ENCODE results near the gene RPS6KL1.

RPS6KL1 gene, protein sequence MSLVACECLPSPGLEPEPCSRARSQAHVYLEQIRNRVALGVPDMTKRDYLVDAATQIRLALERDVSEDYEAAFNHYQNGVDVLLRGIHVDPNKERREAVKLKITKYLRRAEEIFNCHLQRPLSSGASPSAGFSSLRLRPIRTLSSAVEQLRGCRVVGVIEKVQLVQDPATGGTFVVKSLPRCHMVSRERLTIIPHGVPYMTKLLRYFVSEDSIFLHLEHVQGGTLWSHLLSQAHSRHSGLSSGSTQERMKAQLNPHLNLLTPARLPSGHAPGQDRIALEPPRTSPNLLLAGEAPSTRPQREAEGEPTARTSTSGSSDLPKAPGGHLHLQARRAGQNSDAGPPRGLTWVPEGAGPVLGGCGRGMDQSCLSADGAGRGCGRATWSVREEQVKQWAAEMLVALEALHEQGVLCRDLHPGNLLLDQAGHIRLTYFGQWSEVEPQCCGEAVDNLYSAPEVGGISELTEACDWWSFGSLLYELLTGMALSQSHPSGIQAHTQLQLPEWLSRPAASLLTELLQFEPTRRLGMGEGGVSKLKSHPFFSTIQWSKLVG

DNA sequence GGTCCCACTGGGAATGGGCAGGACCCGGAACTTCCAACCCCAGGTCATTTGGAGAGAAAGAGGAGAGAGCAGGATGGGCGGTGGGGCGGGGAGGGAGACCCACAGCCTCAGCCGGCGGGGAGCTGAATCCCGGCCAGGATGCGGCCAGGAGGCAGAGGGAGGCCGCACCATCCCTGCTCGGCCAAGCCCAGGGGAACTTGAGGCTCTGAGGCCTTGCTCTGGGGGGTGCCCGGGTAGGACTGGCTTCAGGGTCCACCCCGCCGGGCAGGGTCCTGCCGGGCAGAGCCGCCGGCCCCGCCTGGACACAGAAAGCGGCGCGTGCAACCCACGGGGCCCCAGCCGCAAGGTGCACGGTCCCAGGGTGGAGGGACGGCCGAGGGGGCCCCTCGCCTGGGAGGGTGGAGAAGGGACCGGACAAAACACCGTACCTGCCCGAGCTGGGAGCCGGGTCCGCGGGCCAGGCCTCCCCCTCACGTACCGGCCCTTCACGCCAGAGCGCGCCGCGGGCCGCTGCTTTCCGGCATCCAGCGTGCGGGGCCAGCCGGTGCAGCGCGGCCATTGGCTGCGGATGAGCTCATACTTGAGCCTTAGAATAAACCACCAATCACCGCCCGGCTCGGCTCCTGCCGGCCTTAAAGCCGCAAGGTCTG lies at the start of gene RPS6KL1:
RPS6KL1 (minus strand) TSS at position 509 of the 650 bp plus-strand sequence. CDS start 1,719 bp downstream, outside the sequence.
- DNase-seq (ENCODE audit: low spot score), result peak; percentile 50

DNA sequence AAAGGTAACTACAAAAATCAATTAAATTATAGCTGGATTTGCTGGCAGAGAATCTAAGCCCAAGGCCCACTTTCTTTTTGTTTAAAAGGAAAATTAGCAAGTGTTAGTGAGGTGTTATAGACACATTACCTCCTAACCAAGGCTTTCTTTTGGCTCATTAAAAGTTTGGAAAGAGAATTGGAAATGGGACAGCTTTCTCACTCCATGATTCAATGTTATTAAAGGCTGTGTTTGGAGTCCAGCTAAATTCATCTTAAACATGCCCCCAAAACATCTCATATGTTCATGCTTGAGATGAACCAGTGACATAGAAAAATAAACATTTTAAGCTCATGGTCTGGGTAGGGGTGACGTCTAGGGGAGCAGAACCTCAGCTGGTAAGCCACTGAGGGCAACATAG lies 45.8 kb upstream of the RPS6KL1 start:
- no peak for DNase-seq (ENCODE audit: low spot score)

DNA sequence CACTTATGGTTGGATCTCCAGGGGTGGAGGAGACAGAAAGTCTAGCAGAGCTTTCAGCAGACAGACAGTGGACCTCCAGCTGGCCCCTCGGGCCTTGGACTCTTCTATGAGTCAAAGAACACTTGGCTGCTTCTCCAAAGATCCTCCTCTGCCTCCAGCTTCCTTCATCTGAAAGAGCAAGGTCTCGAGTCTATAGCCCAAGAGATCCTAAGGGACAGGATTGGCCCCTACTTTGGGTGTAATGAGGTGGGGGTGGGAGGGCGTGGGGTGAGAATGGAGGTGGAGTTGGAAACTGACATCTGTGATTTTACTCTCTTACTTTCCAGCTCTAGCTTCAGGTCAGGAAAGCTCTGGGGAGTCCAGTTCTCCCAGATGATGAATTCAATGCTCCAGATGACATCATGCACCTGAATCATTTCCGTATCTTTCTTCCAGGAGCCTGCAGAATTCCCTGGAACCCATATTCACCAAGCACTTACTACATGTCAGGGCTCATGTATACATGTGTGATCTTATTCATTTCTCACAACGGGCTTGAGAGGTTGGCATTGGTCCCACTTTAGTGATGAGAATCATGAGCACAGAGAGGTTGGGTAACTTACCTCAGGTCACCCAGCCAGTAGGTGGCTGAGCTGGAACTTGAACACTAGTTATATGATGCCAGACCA lies 42.6 kb upstream of the RPS6KL1 start:
- DNase-seq (ENCODE audit: low spot score), result no peak

DNA sequence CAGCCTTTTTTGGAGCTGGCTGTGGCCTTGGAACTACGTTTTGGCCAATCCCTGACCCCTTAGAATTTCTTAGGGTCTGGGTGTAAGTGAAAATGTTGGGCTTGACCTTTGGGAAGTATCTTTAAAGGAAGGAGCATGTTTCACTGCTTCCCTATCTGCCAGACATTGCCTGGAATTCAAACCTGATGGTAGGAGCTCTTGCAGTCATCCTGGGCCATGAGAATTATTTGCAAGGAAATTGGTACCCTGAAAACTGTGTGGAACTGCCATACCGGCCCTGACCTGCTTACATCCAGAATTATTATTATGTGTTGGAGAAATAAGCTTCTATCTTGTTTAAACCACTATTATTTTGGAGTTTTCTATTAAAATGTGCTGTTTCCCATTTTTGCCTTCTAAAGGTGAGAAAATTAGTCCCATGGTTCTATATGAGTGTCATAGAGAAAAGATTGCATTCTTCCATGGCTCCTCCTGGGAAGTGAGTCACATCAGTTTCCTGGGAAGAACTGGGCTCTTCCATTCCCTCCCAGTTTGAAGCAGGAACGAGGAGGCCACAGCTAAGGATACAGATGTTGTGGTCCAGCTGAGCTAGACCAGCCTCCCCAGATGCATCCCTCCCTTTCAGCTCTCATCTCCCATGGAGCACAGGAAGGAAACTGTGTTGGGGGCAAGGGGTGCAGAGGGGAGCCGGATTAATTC lies 41.9 kb upstream of the RPS6KL1 start:
- DNase-seq (ENCODE audit: low spot score), result no peak

DNA sequence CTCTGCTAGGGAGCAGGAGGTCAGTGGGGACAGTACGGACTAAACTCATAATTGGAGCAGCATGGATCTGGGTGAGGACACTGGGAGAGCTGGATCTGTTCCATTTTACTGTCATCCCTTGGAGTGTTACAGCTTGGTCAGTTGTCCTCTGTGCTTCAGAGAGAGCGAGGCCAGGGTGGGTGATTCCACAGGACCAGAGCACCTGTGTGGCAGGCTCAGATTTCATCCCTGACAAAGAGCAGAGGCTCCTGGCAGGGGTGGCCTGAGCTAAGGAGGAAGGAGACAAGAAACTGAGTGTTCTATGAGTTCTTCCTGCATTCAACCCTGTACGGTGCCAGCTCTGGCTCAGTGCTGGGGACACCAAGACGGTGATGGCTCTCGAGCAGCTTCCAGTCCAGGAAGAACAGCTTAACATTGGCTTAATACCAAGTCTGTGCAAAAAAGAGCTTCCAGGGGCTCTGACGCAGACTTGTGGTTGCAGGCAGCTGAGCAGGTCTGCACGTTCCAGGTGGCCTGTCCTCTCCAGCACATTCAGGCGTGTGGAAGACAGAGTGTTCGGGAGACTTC lies 40.7 kb upstream of the RPS6KL1 start:
- DNase-seq (ENCODE audit: low spot score), result no peak

DNA sequence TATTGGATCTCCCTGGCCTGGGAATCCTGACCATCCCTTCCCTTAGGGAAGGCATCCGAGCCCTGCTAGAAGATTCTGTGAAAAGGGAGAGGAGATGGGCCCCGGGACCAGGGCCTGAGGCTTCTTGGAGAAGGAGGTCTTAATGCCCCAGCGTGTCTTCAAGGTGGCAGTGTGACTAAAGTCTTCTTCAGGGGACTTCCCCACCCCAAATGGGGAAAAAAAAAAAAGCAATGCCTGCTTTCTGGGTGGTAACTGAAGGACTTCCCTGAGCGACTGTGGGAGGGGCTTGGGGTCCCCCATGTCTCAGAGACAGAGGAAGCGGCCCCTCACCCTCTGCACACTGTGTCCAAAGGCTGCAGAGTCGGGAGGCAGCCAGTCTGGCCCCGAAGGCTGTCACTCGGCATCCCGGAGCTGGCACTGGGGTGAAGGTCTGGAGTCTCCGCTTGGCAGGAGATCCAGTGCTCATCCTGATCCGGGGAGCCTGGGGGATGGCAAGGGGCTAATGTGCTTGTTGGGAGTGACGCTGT lies 40.2 kb upstream of the RPS6KL1 start:
- DNase-seq (ENCODE audit: low spot score), result no peak

DNA sequence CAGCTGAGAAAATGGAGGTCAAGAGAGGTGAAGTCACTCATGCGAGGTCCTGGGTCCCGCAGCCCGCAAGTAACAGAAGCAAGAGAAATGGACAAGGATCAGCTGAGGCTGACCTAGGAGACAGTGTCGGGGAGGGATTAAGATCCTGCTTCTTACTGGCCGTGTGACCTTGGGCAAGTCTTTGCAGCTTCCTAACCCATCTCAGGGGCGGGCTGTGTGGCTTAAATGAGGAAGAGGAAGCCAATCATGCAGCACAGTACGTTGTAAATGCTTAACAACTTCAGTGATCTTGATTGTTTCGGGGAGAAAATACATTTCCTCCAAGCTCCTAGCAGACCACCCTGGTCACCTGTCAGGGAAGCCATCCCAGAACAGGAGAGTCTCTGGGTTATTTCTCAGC lies 39.4 kb upstream of the RPS6KL1 start:
- no peak for DNase-seq (ENCODE audit: low spot score)

DNA sequence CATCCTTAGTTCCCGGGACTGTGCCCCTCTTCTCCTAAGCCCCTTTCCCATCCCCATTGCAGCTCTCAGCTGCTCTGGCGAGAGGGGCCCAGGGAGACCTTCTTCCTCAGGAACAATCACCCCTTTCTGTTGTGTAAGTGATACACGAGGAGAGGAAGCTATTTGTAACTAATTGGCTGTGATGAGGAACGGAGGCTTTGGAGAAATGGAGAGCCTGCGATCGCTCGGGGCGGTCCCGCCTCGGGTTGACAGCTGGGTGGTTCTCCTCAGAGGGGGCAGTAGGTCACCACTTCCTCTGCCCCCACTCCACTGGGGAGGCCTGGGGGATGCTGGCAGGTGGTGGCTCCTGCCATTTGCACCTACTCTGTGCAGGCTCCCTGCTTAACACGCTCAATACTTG lies 39.0 kb upstream of the RPS6KL1 start:
- no peak for DNase-seq (ENCODE audit: low spot score)

DNA sequence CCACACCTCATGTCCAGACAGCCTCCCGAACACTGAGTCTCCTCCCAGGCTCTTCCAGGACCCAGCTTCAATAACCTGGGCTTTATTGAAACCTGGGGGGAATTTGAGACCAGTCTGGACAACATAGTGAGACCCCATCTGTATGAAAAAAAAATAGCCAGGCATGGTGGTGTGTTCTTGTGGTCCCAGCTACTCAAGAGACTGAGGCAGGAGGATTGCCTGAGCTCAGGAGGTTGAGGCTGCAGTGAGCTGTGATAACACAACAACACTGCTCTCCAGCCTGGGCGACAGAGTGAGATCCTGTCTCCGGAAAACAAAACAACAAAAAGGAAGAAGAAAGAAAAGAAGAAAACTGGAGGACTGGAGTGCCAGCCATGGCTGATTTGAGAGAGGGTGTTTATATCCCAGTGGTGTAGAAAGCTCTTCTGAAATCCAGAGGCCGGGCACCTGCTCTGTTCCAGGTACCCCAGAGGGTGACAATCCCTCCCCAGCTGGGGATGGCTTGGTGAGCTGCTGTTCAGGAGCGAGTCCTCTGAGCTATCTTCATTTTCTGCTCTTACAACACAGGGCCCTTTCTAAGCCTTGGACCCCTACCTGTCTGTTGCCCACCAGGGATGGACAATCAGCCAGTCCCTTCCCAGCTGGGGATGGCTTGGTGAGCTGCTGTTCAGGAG lies 38.3 kb upstream of the RPS6KL1 start:
- DNase-seq (ENCODE audit: low spot score), result no peak

DNA sequence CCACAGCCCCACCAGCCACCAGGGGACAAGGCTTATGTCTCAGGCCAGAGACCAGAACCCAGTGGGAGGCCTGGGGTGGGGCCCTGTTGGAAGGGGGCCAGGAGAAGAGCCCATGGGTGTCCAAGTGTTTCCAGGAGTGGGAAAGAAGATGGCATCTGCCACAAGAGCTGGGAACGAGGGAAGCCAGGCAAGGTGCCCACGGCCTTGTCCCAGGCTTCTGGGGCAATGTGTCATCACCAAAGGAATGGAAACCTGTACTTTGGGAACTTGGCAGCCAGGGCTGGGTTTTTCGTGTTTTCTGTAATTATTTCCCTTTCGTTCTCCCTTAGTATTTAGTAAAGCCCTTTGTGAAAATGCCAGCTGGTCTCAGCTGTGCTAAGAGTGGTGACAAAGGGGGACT lies 37.7 kb upstream of the RPS6KL1 start:
- DNase-seq (ENCODE audit: low spot score), result no peak

DNA sequence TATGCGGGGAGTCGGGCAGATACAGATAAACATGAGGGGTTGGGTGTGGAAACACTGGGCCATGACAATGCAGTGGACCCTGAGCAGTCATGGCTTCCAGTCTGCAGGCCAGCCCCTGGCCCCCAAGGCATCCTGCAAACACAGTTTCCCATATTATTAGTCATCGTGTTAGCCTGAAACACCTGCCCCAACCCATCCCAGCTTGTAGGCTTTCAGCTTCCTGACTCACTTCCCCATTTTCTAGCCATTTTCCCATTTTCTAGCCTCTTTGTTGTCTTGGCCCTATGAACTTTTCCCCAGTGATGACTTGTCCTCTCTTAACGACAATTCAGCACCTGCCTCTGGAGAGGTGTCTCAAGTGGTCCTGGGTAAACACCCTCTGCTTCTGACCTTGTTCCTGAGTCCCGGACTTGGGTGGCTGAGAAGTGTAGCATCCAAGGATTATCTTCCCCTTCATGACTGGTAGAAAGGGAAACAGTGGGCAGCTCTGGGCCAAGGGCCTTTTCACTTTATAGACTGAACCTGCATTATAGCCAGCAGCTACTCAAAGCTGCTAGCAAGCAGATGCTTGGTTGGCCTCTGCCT lies 36.6 kb upstream of the RPS6KL1 start:
- DNase-seq (ENCODE audit: low spot score), result no peak

DNA sequence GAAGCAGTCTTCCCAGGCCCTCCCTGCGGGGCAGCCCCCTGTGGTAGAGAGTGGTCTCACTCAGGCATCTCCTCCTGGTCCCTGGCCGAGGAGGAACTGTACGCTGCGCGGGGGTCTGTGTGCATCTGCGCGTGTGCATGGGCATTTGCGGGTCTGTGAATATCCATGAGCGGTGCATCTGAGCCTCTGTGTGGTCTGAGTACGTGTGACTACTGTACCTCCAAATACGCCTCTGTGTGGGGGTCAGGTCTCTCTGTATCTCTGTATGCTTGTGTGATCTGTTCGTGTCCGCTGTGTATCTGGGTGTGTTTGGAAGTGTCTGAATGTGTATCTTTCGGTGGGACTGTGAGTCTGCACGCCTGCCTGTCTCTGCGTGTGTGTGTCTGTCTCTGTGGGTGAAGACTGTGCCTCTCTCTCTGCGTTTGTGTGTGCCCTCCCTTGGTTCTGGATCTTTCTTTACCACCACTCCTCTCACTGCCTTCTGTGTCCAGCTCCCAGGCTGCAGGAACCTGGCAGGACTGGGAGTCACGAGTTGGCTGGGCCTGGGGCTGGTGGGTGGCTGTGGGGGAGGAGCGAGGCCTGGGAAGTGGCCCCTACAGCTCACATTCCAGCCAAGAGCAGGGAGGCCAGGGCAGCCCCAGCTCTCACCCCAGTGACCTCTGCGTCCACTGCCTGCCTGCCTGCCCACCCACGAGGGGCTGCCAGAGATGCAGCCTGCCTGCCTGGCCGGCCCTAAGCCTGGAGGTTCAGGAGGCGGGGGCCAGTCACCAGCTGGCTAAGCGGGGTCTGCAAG lies 33.4 kb upstream of the RPS6KL1 start:
- DNase-seq (ENCODE audit: low spot score), result no peak

DNA sequence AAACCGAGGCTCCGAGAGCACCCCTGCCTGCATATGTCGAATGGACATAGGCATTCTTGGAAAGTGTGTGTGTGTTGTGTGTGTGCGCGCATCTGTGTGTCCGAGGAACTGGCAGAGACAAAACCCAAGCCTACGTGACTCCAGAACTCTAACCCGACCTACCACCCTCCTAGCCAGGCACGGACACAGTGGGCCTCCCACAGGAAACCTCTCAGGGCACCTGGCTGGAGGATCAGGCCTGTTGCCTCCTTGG lies 32.9 kb upstream of the RPS6KL1 start:
- DNase-seq (ENCODE audit: low spot score), result no peak

DNA sequence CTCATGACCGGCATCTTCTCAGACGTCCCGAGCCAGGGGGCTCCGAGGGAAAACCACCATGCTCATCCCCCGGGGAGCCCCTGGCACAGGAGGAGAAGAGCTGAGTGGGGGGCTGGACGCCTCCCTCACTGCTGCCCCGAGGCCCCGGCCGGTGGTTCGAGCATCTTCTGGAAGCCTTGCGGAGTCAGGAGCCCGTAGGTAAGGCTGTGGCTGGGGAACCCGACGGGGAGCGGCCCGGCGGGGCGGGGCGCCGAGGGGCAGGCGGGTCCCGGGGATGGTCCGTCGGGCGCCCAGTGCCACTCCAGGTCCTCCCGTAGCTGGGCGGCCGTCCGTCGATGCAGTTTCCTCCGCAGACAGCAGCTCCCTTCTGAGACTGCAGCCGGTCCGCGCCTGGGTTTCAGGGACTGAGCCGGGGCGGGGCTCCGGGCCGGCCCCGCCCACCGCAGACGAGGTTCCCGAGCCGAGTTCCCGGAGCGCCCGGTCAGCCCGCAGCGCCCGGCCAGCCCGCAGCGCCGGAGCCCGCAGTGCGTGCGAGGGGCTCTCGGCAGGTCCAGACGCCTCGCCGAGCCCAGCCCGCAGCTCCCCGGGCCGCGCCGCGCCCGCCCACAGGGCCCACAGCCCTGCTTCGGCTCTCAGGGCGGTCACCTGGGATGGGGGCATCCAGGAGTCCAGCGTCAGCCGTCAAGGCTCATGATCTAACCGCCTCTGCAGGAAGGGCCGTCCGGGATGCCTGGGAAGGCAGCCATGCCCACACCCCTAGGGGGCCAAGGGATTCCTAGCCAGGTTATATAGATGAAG lies 32.4 kb upstream of the RPS6KL1 start, which contains the start of gene PGF:
PGF (minus strand) TSS at position 369 of the 798 bp plus-strand sequence; CDS start at position 14, 355 bp downstream.
- DNase-seq (ENCODE audit: low spot score), result peak; percentile 13

DNA sequence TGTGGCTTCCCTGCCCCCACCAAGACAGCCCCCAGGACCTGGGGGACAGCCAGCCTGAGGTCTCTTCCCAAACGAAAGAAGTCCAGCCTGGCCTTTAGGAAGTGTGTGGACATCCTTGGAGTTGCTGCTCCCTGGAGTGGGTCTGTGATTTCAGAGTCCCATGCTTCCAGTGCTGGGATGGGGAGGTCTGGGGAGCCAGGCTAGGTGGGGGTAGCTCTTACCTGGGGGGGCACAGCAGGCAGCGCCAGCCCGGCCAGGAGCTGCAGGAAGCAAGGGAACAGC lies 31.8 kb upstream of the RPS6KL1 start:
- DNase-seq (ENCODE audit: low spot score), result no peak

DNA sequence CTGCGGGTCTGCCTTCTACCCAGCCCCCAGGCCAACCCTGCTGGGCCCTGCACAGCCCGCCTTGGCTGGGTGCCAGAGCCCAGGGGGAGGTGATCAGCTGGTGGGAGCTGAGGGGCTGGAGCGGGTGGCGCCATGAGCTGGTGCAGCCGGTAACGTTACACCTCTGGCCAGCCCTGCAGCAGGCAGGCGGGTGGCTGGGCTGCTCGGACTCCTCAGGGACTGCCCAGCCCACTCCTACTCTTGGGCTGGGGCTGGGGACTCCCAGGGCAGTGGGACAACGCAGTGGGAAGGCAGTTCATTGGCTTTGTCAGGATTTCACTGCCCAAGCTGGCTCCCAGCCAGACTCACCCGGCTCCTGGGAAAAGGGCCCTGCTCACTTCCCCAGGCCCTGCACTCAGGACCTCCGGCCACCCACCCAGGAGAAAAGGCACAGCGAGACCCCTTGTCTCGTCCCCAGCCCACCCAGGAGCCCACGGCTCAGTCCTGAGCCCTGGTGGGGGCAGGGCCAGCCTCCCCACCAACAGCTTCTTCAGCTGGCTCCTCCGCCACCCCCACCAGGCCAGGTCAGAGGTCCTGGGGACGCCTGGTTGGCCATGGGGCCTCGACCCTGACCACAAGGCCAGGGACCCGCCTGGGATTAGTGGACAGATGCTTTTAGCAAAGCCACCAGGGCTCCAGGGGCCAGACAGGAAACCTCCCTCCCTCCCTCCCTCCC lies 31.3 kb upstream of the RPS6KL1 start:
- DNase-seq (ENCODE audit: low spot score), result no peak

DNA sequence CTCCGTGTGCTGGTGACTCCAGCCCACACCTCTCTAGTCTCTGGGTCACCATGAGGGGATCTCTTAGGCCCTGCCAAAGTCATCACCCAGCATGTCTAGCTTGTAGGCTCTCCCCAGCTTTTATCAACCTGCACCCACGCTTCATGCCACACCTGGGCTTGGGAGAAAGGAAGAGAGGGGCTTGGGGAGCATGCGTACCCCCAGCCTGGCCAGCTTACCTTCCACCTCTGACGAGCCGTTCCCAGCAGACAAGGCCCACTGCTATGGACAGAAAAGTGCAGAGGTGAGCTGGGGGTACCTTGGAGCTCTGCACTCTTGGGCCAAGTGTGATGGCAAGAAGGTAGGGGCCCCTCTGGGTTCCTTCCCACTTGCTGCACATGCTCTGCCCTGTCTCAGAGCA lies 30.6 kb upstream of the RPS6KL1 start:
- DNase-seq (ENCODE audit: low spot score), result no peak

DNA sequence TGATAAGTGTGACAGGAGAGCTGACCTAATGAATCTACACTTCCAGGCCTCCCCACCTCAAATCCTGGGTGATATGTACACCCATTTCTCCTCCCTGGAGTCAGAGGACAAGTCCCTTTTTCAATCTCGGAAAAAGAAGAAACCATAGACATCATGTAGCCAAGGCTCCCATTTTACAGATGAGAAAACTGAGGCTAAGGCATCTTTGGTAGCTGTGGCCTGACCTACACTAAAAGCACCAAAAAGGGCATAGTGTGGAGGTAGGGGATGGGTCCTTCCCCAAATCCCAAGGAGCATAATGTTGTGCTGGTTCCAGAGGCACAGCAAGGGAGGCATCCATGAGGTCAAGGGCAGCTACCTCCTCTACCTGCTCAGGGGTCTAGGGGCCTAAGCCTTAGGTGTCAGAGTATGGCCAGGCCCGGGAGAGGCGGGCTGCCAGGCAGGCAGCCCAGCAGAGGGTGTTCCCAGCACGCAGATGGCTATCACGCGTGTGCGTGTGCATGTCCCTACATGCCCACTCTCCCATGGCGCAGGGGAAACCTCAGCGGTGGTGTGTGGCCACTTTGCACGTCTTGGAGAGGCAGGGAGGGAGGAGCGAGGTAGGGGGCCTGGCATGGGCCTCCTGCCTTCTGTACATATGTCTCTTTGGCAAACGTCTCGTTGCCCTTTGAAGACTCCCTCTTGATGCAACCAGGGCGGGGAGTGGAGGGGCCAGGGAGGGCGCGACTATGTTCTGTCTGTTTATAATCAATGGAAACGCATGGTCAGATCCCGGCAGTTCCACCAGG lies 29.8 kb upstream of the RPS6KL1 start:
- no peak for DNase-seq (ENCODE audit: low spot score)
